ENCODE measurements around the gene FBXW11. TPM values are rescaled to one million over a fixed set of nuclear protein-coding genes. Genes with fewer than 3 reads are reported as not detected.
A peak's percentile ranks its signal among the peaks of the same experiment; 100 is the strongest.

Gene FBXW11
- total and polyA plus RNA-seq, 2 donors from 2014 or later, result 16.0 to 44.4 TPM

GRCh38 chr5:171999877-172000276 is 6.6 kb downstream of the FBXW11 start:
- FAIRE-seq, result no peak
- no peaks in the 10 kb centered on the region for H3K9me3 ChIP-seq (ENCODE audit: control insufficient read depth in 2 of 3, insufficient read depth in 1 of 3, low read length in 3 of 3)
- TF ChIP-seq CTCF (IDR thresholded peaks at IDR 0.05; ENCODE audit: borderline replicate concordance, extremely low read depth, insufficient read depth), result no peak
- H3K4me3 ChIP-seq (ENCODE audit: low read length in 3 of 3), result no peak overlapping the region
- H3K36me3 ChIP-seq (ENCODE audit: control insufficient read depth in 2 of 3, insufficient read depth in 3 of 3, low read length in 3 of 3), result no peaks in the 10 kb centered on the region
- no peak overlapping the region for H3K27ac ChIP-seq (ENCODE audit: low read depth in 2 of 2, low read length in 2 of 2)
- no peak for DNase-seq
- H3K9ac ChIP-seq (ENCODE audit: low read length in 3 of 3), result no peak overlapping the region
- no peaks in the 10 kb centered on the region for H3K27me3 ChIP-seq (ENCODE audit: control insufficient read depth, insufficient read depth, low read length)
- H3K4me1 ChIP-seq (ENCODE audit: control insufficient read depth in 2 of 3, insufficient read depth in 2 of 3, low read depth in 1 of 3, low read length in 3 of 3), result peaks cover 1 to 43% (median 19%) of the 10 kb centered on the region in 3 donors
- intact Hi-C loops (cut with DNase I), result no loop called here

GRCh38 chr5:171999100-171999499 is 7.3 kb downstream of the FBXW11 start:
- no peaks in the 10 kb centered on the region for H3K9me3 ChIP-seq (ENCODE audit: control insufficient read depth in 2 of 3, insufficient read depth in 1 of 3, low read length in 3 of 3)
- intact Hi-C loops (cut with DNase I), result no loop called here
- H3K36me3 ChIP-seq (ENCODE audit: control insufficient read depth in 2 of 3, insufficient read depth in 3 of 3, low read length in 3 of 3), result no peaks in the 10 kb centered on the region
- H3K27me3 ChIP-seq (ENCODE audit: control insufficient read depth, insufficient read depth, low read length), result no peaks in the 10 kb centered on the region
- H3K4me1 ChIP-seq (ENCODE audit: control insufficient read depth in 2 of 3, insufficient read depth in 2 of 3, low read depth in 1 of 3, low read length in 3 of 3), result peaks cover 0 to 36% (median 17%) of the 10 kb centered on the region in 3 donors
- DNase-seq (no peak), FAIRE-seq (no peak)
- no peak overlapping the region for H3K9ac ChIP-seq (ENCODE audit: low read length in 3 of 3)
- H3K27ac ChIP-seq (ENCODE audit: low read depth in 2 of 2, low read length in 2 of 2), result no peak overlapping the region
- no peak for TF ChIP-seq CTCF (IDR thresholded peaks at IDR 0.05; ENCODE audit: borderline replicate concordance, extremely low read depth, insufficient read depth)
- H3K4me3 ChIP-seq (ENCODE audit: low read length in 3 of 3), result no peak overlapping the region

- Histone ChIP-seq H3K9me3 (ENCODE audit: control insufficient read depth in 2 of 3, insufficient read depth in 1 of 3, low read length in 3 of 3) (no peaks in the 10 kb centered on the region), H3K36me3 (ENCODE audit: control insufficient read depth in 2 of 3, insufficient read depth in 3 of 3, low read length in 3 of 3) (no peaks in the 10 kb centered on the region), H3K4me1 (ENCODE audit: control insufficient read depth in 2 of 3, insufficient read depth in 2 of 3, low read depth in 1 of 3, low read length in 3 of 3) (peaks cover 0 to 28% (median 16%) of the 10 kb centered on the region in 3 donors), H3K27me3 (ENCODE audit: control insufficient read depth, insufficient read depth, low read length) (no peaks in the 10 kb centered on the region), H3K4me3 (ENCODE audit: low read length in 3 of 3) (peak overlapping the region in 1 of 3 donors; percentile 32), H3K27ac (ENCODE audit: low read depth in 2 of 2, low read length in 2 of 2) (no peak overlapping the region), H3K9ac (ENCODE audit: low read length in 3 of 3) (no peak overlapping the region)
- FAIRE-seq (no peak), DNase-seq (no peak)
- intact Hi-C loops (cut with DNase I), result no loop called here
- TF ChIP-seq CTCF (IDR thresholded peaks at IDR 0.05; ENCODE audit: borderline replicate concordance, extremely low read depth, insufficient read depth), result no peak
These were observed 9.4 kb downstream of the FBXW11 start for GRCh38 chr5:171997011-171997410.

GRCh38 chr5:171992813-171993212 is 13.6 kb downstream of the FBXW11 start:
- no peaks in the 10 kb centered on the region for H3K9me3 ChIP-seq (ENCODE audit: control insufficient read depth in 2 of 3, insufficient read depth in 1 of 3, low read length in 3 of 3)
- no peak for FAIRE-seq
- no peak overlapping the region for H3K9ac ChIP-seq (ENCODE audit: low read length in 3 of 3)
- TF ChIP-seq CTCF (IDR thresholded peaks at IDR 0.05; ENCODE audit: borderline replicate concordance, extremely low read depth, insufficient read depth), result no peak
- H3K36me3 ChIP-seq (ENCODE audit: control insufficient read depth in 2 of 3, insufficient read depth in 3 of 3, low read length in 3 of 3), result no peaks in the 10 kb centered on the region
- no peaks in the 10 kb centered on the region for H3K27me3 ChIP-seq (ENCODE audit: control insufficient read depth, insufficient read depth, low read length)
- H3K4me3 ChIP-seq (ENCODE audit: low read length in 3 of 3), result no peak overlapping the region
- H3K4me1 ChIP-seq (ENCODE audit: control insufficient read depth in 2 of 3, insufficient read depth in 2 of 3, low read depth in 1 of 3, low read length in 3 of 3), result peaks cover 0 to 12% (median 8%) of the 10 kb centered on the region in 3 donors
- no peak overlapping the region for H3K27ac ChIP-seq (ENCODE audit: low read depth in 2 of 2, low read length in 2 of 2)
- no peak for DNase-seq
- intact Hi-C loops (cut with DNase I), result no loop called here
